IPS-18c (cell line): ENCODE data around the gene DNAJC25.
A peak's percentile ranks its signal among the peaks of the same experiment; 100 is the strongest.
"Not testable (repeated sequence)": the region's sequence is repeated elsewhere in the genome, so short reads cannot be mapped to it uniquely, and the experiment has no call there.

ENCODE experiments used
- H3K4me3 ChIP-seq: 2 replicates; pipeline ENCODE4 v1.7.0; 2013; ENCODE audit warnings: low read depth, mild to moderate bottlenecking, low read length, moderate library complexity; ENCODE audit not compliant: insufficient read depth
- H3K9me3 ChIP-seq: one replicate; pipeline ENCODE4 v1.6.1; 2013; ENCODE audit warnings: mild to moderate bottlenecking, low read length, moderate library complexity; ENCODE audit not compliant: control insufficient read depth, insufficient read depth

The DNAJC25 gene

DNA sequence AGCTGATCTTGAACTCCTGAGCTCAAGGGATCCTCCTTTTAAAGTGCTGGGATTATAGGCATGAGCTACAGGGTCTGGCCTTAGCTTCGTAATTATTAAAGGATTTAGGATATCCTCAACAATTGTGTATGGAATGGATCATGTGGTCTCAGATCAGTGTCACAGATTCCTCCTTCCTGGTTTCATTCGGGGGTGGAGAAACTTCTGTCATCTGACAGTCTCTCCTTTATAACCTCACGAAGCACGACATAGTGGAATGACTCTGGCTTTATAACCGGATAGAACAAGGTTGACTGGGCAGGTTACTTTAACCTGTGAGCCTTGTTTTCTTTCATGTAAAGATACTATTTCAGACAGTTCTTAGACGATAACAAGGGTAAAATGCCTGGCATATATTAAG, 25.9 kb downstream of the DNAJC25 start:
- H3K4me3 ChIP-seq, result no peak overlapping the region
- H3K9me3 ChIP-seq, result no peaks in the 10 kb centered on the region

DNA sequence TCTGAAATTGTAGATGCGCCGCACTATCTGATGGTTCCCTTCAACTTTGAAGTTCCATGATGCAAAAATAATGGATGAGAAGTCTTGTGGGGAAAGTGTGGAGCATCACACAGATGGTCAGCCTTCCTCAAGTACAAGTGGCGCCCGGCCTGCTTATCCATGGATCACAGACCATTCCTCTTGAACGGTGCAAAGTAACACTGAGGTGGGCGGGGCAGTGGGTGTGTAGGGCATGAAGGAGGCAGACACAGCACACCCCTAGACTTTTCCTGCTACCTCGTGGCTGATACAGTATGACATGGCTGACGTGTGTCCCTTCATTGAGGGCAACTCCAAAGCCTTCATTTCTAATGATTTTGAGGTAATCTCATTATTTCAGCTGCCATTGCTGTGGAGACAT, 27.8 kb downstream of the DNAJC25 start:
- H3K9me3 ChIP-seq, result no peaks in the 10 kb centered on the region
- no peak overlapping the region for H3K4me3 ChIP-seq

DNA sequence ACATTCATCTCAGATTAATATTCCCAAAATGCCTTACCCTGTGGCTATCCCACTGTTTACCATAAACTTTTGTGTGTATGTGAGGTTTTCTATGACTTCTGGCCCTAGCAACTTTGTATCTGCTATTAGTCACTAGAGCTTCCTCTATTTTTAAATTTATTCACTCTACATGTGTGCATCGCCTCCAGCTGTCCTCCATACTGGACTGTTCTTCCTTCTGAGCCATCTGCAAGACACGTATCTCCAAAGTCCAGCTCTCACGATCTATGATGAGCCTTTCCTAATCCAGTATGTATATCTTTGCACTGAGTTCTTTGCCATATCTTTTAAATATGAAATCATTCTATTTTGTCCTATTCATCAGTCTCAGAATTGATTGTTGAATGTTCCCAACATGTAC, 28.6 kb downstream of the DNAJC25 start:
- no peaks in the 10 kb centered on the region for H3K9me3 ChIP-seq
- H3K4me3 ChIP-seq, result no peak overlapping the region

DNA sequence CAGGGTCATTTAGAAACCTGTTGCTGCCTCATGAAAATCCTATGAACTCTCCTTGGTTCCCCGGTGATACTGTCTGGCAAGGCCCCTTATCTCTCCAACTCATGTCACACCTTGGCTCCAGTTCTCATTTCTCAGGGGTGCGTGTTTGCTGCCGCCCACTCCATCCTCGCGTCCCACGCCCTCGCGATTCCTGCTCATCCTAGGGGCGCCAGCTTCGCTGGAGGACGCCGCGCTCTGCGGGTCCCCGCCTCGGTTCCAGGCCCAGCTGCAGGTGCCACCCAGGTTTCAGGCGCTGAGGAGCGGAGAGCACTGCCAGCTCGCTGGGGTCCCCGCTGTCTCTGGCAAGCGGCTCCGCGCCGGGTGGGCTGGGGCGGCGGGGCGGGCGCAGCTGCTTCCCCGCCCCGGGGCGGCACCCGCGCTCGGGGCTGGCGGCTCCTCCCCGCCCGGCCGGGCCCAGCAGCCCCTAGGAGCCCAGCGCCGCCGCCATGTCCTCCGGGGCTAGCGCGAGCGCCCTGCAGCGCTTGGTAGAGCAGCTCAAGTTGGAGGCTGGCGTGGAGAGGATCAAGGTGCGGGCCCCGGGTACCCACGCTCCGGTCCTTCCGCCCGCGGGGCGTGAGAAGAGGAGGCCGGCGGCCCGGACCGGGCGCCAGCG, 30.1 kb downstream of the DNAJC25 start, which contains the start of gene GNG10:
Gene GNG10, plus strand, starts transcription at position 456 of the 652 bp plus-strand sequence. Its CDS starts 30 bp downstream, at position 486.
- H3K9me3 ChIP-seq, result no peaks in the 10 kb centered on the region
- H3K4me3 ChIP-seq, result peak within 1 kb of the TSS; percentile 85

DNA sequence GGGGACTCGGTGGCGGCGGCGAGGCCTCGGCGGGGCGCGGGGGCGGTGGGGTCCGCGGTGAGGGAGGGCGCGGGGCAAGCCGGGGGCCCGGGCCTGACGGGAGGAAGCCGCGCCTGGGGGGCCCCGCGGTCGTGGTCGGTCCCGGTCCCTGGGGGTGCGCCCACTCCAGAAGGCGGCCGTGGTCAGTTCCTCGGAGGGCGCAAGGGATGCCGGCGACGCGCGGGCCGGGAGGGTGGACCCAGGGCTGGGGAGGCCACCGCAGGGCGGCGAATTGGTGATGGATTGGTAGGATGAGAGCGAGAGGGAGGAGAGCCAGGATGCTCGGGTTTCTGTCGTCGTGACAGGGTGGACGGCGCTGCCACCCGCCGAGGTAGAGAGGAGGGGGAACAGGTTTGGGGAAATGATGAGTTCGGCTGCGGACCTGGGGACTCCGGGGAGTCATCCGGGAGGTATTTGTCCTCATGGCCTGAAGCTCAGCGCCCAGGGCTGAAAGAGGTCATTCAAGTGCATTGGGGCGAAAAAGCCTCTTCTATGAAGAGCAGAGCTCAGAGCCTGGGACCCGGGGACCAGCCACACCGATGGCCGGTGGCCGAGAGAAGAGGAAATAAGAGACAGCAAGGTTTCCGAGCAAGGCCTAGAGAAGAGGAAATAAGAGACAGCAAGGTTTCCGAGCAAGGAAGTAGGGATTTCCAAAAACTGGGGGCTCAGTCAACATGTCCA, 30.8 kb downstream of the DNAJC25 start:
- no peaks in the 10 kb centered on the region for H3K9me3 ChIP-seq
- peak overlapping the region; percentile 85 for H3K4me3 ChIP-seq

DNA sequence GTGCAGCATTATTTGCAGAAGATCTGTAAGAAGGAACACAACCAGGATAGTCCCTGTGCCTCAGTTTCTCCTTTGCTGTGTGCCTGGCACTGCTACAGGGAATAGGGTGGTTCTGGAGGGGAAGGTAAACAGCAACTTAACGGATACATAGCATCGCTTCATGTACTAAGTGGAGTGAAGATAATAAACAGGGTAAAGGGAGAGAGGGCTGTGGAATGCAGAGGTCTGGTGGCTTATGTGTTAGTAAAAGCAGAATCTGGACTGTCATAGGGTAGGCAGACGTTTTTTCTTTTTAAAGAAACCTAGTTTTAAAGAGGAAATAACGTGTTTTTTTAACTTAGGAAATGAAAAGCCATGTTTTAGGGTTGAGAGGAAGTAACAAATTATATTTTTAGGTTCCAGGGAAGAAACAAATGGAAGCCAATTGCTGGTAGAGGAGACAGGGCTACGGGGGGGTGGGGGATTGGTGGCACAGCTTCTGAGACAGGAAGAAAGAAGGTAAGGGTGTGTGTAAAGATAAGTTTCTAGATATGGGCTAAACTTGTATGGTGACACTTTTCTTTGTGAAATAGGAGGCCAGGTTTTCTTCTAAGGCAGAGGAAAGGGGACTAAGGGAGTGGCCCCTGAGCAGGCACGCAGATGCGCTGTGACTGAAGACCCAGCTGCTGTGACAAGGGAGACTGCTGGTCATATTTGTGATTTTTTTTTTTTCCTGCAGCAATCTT, 31.6 kb downstream of the DNAJC25 start:
- H3K9me3 ChIP-seq, result no peaks in the 10 kb centered on the region

DNA sequence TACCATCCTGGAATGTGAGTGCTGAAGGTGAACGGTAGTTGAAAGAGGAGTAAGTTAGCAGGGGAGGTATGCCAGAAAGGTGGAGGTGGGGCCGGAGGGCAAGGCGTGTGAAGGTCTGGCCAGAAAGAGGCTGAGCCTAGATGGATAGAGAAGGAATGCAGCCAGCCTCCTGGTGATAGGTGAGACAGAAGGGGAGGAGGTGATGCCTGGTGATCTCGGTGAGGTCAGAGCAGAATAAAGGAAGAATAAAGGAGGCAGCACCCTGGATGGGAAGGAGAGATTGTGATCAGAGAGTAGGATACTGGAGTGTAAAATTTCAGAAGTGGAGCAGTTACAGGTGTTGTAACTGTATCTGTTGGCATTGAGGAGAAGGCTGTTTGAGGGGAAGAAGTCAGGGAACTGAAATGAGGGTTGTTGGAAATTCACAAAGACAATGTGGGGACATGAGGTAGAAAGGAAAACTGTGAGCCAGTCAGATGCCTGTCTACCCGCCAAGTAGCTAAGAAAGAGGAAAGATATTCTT, 32.2 kb downstream of the DNAJC25 start:
- peak overlapping the region; percentile 15 for H3K4me3 ChIP-seq

More for the DNA sequence above, 31.6 kb downstream of the DNAJC25 start:
- peak overlapping the region; percentile 85 for H3K4me3 ChIP-seq

DNA sequence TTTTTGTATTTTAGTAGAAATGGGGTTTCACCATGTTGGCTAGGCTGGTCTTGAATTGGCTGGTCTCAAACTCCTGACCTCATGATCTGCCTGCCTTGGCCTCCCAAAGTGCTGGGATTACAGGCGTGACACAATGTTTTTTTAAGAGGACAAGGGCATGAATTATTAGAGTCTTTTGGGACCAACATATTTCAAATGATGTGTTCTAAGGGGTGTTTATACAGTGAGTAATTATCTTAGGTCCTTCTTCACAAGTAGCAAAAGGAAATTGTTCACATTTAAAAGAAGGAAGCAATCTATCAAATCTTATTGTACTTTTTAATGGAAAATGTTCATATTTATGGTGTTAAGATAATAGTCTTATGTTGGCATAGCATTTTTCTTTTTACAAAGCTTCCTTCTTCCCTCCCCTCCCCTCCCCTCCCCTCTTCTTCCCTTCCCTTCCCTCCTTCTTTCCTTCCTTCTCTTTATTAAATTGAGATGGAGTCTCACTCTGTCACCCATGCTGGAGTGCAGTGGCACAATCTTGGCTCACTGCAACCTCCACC, 37.0 kb downstream of the DNAJC25 start:
- no peak overlapping the region for H3K4me3 ChIP-seq

More for the DNA sequence above, 32.2 kb downstream of the DNAJC25 start:
- H3K9me3 ChIP-seq, result no peaks in the 10 kb centered on the region

DNA sequence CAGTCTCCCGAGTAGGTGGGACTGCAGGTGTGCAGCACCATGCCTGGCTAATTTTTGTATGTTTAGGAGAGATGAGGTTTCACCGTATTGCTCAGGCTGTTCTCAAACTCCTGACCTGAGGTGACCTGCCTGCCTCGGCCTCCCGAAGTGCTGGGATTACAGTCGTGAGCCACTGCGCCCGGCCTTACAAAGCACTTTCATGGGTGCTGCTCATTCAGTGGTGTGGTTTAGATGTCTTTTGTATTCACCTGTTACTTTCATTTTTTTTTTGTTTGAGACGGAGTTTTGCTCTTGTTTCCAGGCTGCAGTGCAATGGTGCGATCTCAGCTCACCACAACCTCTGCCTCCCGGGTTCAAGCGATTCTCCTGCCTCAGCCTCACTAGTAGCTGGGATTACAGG, 37.5 kb downstream of the DNAJC25 start:
- not testable (repeated sequence) for H3K9me3 ChIP-seq, H3K4me3 ChIP-seq

More for the DNA sequence above, 37.0 kb downstream of the DNAJC25 start:
- no peaks in the 10 kb centered on the region for H3K9me3 ChIP-seq

DNA sequence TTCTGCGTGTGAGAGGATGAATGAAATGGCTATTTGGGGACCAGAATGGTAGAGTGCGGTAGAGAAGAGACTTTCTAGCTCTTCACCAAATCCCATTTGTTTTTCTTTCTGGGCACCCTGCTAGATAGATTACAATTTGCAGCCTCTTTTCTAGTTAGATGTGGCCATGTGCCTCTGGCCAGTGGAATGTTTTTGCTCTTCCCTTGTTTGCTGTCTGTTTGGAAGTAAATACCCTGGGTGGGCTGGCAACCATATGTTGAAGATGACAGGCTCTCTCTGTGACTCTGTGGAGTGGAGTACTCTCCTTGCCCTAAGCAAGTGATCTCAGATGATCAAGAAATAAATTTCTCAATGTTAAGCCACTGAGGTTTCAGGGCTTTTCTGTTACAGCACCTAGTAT, 43.2 kb downstream of the DNAJC25 start:
- H3K9me3 ChIP-seq, result no peaks in the 10 kb centered on the region
- no peak overlapping the region for H3K4me3 ChIP-seq

DNA sequence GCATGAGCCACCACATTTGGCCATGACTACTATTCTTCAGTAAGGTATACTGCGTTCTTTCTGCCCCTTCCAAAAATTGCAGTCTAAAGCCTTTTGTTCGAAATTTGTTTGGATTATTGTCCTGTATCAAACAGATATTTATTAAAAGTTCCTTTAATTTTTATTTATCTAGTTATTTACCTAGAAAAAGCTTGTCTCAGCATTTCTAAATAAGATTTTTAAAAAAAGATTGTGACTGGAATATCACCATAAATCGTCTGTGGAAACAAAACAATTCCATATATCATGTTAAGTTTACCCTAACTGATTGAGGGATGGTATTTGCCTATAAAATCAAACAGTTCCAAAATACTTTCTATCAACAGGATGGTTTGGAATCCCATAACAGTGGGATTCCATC, 45.0 kb downstream of the DNAJC25 start:
- Histone ChIP-seq H3K4me3 (no peak overlapping the region), H3K9me3 (peaks cover 2% of the 10 kb centered on the region)

DNA sequence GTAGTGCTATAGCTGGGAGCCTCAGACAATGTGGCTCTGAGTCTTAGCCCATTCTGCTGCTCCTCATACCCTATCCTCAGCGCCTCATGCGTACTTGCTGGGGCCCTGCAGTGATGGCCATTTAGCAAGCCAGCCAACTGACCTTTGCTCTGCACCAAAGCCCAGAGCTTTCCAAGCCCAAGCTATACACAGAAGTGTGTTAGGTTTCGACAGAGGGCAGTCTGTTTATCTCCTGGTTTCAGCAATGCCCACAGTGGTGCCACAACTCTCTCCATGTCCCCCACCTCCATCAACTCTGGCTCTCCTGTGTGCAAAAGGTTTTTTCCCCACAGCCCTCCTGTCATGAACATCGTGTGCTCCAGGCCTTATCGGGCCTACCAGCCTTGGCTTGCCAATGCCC, 47.2 kb downstream of the DNAJC25 start:
- no peak overlapping the region for H3K4me3 ChIP-seq
- H3K9me3 ChIP-seq, result peaks cover 2% of the 10 kb centered on the region

DNA sequence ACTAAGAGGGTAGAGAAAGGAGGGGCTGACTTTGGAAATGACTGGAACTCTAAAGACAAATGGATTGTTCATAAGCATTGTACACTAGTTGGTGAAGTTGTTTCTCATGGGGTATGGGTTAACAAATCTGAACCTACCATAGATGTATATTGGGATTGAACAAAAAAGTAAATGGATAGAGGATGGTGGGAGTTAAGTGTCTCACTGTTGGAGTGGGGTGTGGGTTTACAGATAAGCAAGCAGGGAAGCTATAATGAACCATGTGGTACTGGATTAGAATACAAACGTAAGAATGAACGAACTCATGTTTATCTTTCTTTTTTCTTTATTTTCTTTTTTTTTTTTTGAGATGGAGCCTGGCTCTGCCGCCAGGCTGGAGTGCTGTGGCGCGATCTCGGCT, 48.1 kb downstream of the DNAJC25 start:
- Histone ChIP-seq H3K4me3 (no peak overlapping the region), H3K9me3 (peaks cover 2% of the 10 kb centered on the region)

DNA sequence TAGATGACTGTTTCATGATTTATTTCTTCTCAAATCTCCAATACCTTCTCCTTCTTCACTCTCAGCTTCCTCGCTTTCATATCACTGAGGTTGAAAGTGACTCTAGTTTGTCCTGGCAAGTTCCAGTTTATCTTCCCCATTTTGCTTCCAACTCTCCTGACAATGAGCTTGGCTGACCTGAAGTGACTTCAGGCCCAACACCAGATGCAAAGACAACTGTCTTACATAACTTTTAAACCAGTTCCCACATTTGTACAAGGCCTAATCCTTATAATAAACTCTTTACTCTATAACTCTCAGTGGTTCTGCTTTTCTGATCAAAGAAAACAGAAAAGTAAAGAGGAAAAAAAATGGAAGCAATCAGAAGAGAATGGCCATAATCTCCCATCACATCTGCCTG, 52.3 kb downstream of the DNAJC25 start:
- Histone ChIP-seq H3K4me3 (no peak overlapping the region), H3K9me3 (peaks cover 2% of the 10 kb centered on the region)

DNA sequence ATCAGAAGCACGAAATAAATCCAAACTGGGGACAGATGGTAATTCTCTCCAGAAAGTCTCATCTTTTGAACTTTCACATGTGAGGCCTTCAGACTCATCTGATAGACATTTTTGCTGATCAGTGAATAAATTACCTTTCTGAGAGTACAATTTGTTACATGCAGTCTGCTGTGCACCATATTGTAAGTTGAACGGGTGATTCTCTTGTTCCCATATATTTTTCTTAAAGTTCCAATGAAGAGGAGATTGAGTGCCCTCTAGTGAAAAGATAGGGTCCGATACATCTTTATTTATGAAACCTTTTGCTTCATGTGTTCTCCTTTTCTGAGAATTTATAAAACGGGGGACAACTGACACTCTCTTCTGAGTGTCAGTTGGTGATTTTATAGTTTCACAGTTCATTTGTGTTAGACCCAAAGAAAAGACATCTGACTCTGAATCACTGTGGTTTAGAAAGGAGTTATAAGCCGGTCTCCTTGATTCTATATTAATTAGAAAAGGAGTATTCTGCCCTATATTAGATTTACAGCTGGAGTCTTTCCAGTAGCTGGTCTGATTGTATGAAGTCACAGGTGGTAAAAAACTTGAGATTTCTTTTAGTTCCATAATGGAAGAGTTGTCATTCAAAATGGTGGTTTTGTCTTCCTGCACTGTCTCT, 60.7 kb downstream of the DNAJC25 start:
- Histone ChIP-seq H3K4me3 (no peak overlapping the region), H3K9me3 (no peaks in the 10 kb centered on the region)

DNA sequence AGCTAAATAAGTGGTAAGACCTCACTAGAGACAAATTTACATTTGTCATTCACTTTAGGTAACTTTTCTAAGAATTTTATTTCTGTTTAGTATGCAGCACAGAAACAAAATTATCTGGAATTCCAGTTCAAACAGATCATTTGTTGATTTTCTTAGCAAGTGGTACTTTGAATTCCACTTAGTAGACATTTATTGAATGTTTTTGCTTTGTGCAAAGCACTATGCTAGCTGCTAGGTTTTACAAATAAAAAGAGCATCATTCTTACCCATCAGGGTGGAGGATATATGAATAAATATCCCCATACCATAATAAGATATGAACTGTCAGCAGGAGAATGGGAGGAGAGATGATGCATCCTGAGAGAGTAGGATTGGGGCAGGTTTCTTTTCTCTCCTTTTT, 65.7 kb downstream of the DNAJC25 start:
- Histone ChIP-seq H3K4me3 (no peak overlapping the region), H3K9me3 (no peaks in the 10 kb centered on the region)

DNA sequence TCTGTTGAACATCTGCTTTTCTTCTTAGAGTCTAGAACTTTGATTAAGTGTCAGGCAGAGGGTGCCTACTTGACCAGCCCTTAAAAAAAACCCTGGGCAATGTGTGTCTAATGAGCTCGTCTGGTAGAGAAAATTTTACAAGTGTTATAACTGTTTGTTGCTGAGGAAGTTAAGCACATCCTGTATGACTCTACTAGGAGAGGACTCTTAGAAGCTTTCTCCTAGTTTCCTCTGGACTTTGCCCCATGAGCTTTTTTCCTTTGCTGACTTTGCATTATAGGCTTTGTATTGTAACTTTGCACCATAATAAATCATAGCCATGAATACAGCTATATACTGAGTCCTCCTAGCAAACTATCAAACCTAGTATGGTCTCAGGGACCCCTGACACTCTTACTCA, 69.6 kb downstream of the DNAJC25 start:
- H3K9me3 ChIP-seq, result no peaks in the 10 kb centered on the region

More for the DNA sequence above, 69.6 kb downstream of the DNAJC25 start:
- H3K4me3 ChIP-seq, result no peak overlapping the region
